Lower lobe of right lung (tissue), 2 donors: ENCODE results near the gene DDI2. TPM values are rescaled to one million over a fixed set of nuclear protein-coding genes. Genes with fewer than 3 reads are reported as not detected.

ENCODE experiments used
- ATAC-seq, 2 donors: fragments of 200-7000 bp; cut with Tn5 transposase; one replicate each; pipeline ENCODE4 v1.9.1; 2020 to 2022; ENCODE audit warnings: mild to moderate bottlenecking in 2 of 2, moderate library complexity in 2 of 2
- DNase-seq: peaks from one replicate; pipeline ENCODE4 v3.0.0-alpha.2; 2020
- H3K27ac ChIP-seq: fragments of 200-600 bp; one replicate; pipeline ENCODE4 v1.8.0; 2022
- H3K27me3 ChIP-seq: fragments of 200-600 bp; one replicate; pipeline ENCODE4 v1.8.0; 2022; ENCODE audit warnings: low read depth
- H3K36me3 ChIP-seq: fragments of 200-600 bp; one replicate; pipeline ENCODE4 v1.8.0; 2022; ENCODE audit warnings: mild to moderate bottlenecking
- H3K4me1 ChIP-seq: fragments of 200-600 bp; one replicate; pipeline ENCODE4 v1.8.0; 2022
- H3K4me3 ChIP-seq: fragments of 200-600 bp; one replicate; pipeline ENCODE4 v1.8.0; 2022; ENCODE audit warnings: mild to moderate bottlenecking
- H3K9me3 ChIP-seq: fragments of 200-600 bp; one replicate; pipeline ENCODE4 v1.8.0; 2022
- CTCF ChIP-seq: fragments of 200-600 bp; IDR thresholded peaks from one replicate; pipeline ENCODE4 v1.8.0; 2022; ENCODE audit warnings: antibody characterized with exemption, mild to moderate bottlenecking
- intact Hi-C: fragments of 100-400 bp; cut with DNase I; formaldehyde crosslinking; loops from one replicate; pipeline ENCODE4 v1.11.0; 2022
- total RNA-seq: library from RNA; stranded (reverse); fragmentation: NEBNext Ultra II Directional; extraction: Animal tissue kit (Norgen Biotek cat#: 25700); gene quantifications from one replicate; pipeline ENCODE4 v1.2.1, GENCODE V29; 2021
- donor health status: DM: no; HTN: yes; CAD: no; lungs with severe emphysema.

Gene DDI2
- total RNA-seq, 1 donor from 2014 or later: 48.8 TPM

GRCh38 chr1:15669864-15670263 is 52.6 kb downstream of the DDI2 start:
- H3K27me3 ChIP-seq: no peaks in the 10 kb centered on the region
- DNase-seq (no peak), ATAC-seq (no peak)
- TF ChIP-seq CTCF: no peak
- H3K4me3 ChIP-seq: no peak overlapping the region
- no peaks in the 10 kb centered on the region for H3K36me3 ChIP-seq
- intact Hi-C loops: no loop called here
- no peak overlapping the region for H3K27ac ChIP-seq
- H3K4me1 ChIP-seq: no peaks in the 10 kb centered on the region
- H3K9me3 ChIP-seq: no peaks in the 10 kb centered on the region

- DNase-seq (no peak), ATAC-seq (no peak)
- no peaks in the 10 kb centered on the region for H3K9me3 ChIP-seq
- H3K4me1 ChIP-seq: no peaks in the 10 kb centered on the region
- H3K27ac ChIP-seq: no peak overlapping the region
- H3K27me3 ChIP-seq: no peaks in the 10 kb centered on the region
- H3K4me3 ChIP-seq: no peak overlapping the region
- intact Hi-C loops: no loop called here
- no peaks in the 10 kb centered on the region for H3K36me3 ChIP-seq
- no peak for TF ChIP-seq CTCF
Measured at GRCh38 chr1:15671430-15671829, 54.2 kb downstream of the DDI2 start.

GRCh38 chr1:15674386-15675159 is 57.3 kb downstream of the DDI2 start:
- ATAC-seq (peak in 1 of 2 donors; percentile 45), DNase-seq (no peak)
- no peaks in the 10 kb centered on the region for H3K36me3 ChIP-seq
- H3K4me1 ChIP-seq: peaks cover 4% of the 10 kb centered on the region
- no peak for TF ChIP-seq CTCF
- intact Hi-C loops: no loop called here
- no peak overlapping the region for H3K4me3 ChIP-seq
- H3K27ac ChIP-seq: no peak overlapping the region
- no peaks in the 10 kb centered on the region for H3K9me3 ChIP-seq
- no peaks in the 10 kb centered on the region for H3K27me3 ChIP-seq

- H3K9me3 ChIP-seq: no peaks in the 10 kb centered on the region
- no peaks in the 10 kb centered on the region for H3K36me3 ChIP-seq
- H3K27me3 ChIP-seq: no peaks in the 10 kb centered on the region
- DNase-seq (no peak), ATAC-seq (peak in 1 of 2 donors; percentile 45)
- TF ChIP-seq CTCF: no peak
- H3K4me1 ChIP-seq: peaks cover 7% of the 10 kb centered on the region
- intact Hi-C loops: no loop called here
- H3K4me3 ChIP-seq: no peak overlapping the region
- H3K27ac ChIP-seq: no peak overlapping the region
Measured at GRCh38 chr1:15676010-15676409, 58.8 kb downstream of the DDI2 start.

- no peaks in the 10 kb centered on the region for H3K36me3 ChIP-seq
- H3K9me3 ChIP-seq: no peaks in the 10 kb centered on the region
- H3K27me3 ChIP-seq: no peaks in the 10 kb centered on the region
- intact Hi-C loops: no loop called here
- no peak overlapping the region for H3K27ac ChIP-seq
- ATAC-seq (no peak), DNase-seq (no peak)
- peaks cover 8% of the 10 kb centered on the region for H3K4me1 ChIP-seq
- H3K4me3 ChIP-seq: no peak overlapping the region
- no peak for TF ChIP-seq CTCF
Measured at GRCh38 chr1:15676688-15677661, 59.7 kb downstream of the DDI2 start.
